ENCODE results near the gene BMPER. TPM values are rescaled to one million over a fixed set of nuclear protein-coding genes. Genes with fewer than 3 reads are reported as not detected.

BMPER gene
- total and polyA plus RNA-seq, 3 donors from 2014 or later = 1.7 to 2.8 (median 2.4) TPM

- DNase-seq = no peak
- H3K4me1 ChIP-seq = no peaks in the 10 kb centered on the region
- WGBS, 2 donors = 92 to 96% methylated on average over 2 of the region's 2 CpGs
- no peaks in the 10 kb centered on the region for H3K9me3 ChIP-seq
- H3K4me3 ChIP-seq = no peak overlapping the region
- H3K36me3 ChIP-seq (ENCODE audit: low read depth, missing control alignments) = no peaks in the 10 kb centered on the region
- H3K27ac ChIP-seq = no peak overlapping the region
- intact Hi-C loops (cut with DNase I; ENCODE audit: low total_unique reads) = no loop called here
- no peak for TF ChIP-seq POLR2A (IDR thresholded peaks at IDR 0.05)
- TF ChIP-seq, protein P1, sequence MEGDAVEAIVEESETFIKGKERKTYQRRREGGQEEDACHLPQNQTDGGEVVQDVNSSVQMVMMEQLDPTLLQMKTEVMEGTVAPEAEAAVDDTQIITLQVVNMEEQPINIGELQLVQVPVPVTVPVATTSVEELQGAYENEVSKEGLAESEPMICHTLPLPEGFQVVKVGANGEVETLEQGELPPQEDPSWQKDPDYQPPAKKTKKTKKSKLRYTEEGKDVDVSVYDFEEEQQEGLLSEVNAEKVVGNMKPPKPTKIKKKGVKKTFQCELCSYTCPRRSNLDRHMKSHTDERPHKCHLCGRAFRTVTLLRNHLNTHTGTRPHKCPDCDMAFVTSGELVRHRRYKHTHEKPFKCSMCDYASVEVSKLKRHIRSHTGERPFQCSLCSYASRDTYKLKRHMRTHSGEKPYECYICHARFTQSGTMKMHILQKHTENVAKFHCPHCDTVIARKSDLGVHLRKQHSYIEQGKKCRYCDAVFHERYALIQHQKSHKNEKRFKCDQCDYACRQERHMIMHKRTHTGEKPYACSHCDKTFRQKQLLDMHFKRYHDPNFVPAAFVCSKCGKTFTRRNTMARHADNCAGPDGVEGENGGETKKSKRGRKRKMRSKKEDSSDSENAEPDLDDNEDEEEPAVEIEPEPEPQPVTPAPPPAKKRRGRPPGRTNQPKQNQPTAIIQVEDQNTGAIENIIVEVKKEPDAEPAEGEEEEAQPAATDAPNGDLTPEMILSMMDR (IDR thresholded peaks at IDR 0.05) = no peak
- H3K27me3 ChIP-seq = no peaks in the 10 kb centered on the region
Measured at GRCh38 chr7:34061149-34061548, 155.8 kb downstream of the BMPER start.

- Histone ChIP-seq H3K4me1 (no peaks in the 10 kb centered on the region), H3K36me3 (ENCODE audit: low read depth, missing control alignments) (no peaks in the 10 kb centered on the region), H3K27me3 (no peaks in the 10 kb centered on the region), H3K27ac (no peak overlapping the region), H3K4me3 (no peak overlapping the region), H3K9me3 (no peaks in the 10 kb centered on the region)
- DNase-seq = no peak
- 87 to 96% methylated on average over 4 of the region's 4 CpGs for WGBS, 2 donors
- TF ChIP-seq POLR2A (IDR thresholded peaks at IDR 0.05) = no peak
- TF ChIP-seq, protein P1 (IDR thresholded peaks at IDR 0.05) = no peak
- intact Hi-C loops (cut with DNase I; ENCODE audit: low total_unique reads) = no loop called here
Measured at GRCh38 chr7:34062341-34062740, 157.0 kb downstream of the BMPER start.

DNA sequence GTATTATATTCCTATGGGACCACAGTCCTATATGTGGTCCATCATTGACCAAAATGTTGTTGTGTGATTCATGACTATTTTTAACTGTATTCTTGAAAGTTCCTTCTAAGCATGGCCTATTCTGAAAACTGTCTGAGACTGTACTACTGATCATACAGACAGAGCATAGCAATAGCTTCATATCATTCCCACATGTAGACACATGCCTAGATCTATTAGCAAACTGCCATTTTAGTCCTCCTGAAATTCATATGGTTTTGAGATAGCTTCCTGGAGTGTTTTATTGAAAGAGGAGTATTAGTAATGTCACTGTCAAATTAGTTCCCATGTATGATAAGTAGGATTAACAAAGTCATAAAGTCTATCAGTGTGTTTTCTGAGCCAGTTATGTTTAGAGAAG lies 157.5 kb downstream of the BMPER start:
- intact Hi-C loops (cut with DNase I; ENCODE audit: low total_unique reads) = no loop called here
- Histone ChIP-seq H3K27me3 (no peaks in the 10 kb centered on the region), H3K9me3 (no peaks in the 10 kb centered on the region), H3K4me3 (no peak overlapping the region), H3K4me1 (no peaks in the 10 kb centered on the region), H3K27ac (no peak overlapping the region), H3K36me3 (ENCODE audit: low read depth, missing control alignments) (no peaks in the 10 kb centered on the region)
- TF ChIP-seq, protein P1 (IDR thresholded peaks at IDR 0.05) = no peak
- TF ChIP-seq POLR2A (IDR thresholded peaks at IDR 0.05) = no peak
- no peak for DNase-seq

- DNase-seq = no peak
- H3K27ac ChIP-seq = no peak overlapping the region
- intact Hi-C loops (cut with DNase I; ENCODE audit: low total_unique reads) = no loop called here
- H3K9me3 ChIP-seq = no peaks in the 10 kb centered on the region
- H3K36me3 ChIP-seq (ENCODE audit: low read depth, missing control alignments) = no peaks in the 10 kb centered on the region
- TF ChIP-seq, protein P1 (IDR thresholded peaks at IDR 0.05) = no peak
- no peak for TF ChIP-seq POLR2A (IDR thresholded peaks at IDR 0.05)
- no peaks in the 10 kb centered on the region for H3K4me1 ChIP-seq
- H3K27me3 ChIP-seq = no peaks in the 10 kb centered on the region
- WGBS, 2 donors = 68 to 80% methylated on average over 4 of the region's 4 CpGs
- no peak overlapping the region for H3K4me3 ChIP-seq
Measured at GRCh38 chr7:34064519-34065158, 159.3 kb downstream of the BMPER start.

DNA sequence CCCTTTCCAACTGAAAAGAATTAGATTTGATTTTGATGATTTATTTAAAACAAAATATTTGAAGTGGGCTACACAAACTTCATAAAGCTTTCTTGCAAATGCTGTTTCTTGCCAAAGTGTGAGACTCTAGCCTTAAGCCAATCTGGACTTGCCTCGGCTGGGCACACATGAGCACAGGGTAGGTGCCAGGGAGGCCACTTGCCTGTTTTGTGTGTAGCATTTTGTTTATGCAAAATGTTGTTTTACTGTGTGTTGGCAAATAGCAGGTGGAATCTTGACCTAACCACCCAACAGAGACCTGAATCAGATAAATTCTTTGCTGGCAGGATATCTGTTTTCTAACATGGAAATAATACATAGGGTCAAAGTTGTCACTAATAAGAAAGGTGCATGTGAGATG lies 161.1 kb downstream of the BMPER start:
- TF ChIP-seq, protein P1 (IDR thresholded peaks at IDR 0.05) = no peak
- 89 to 97% methylated on average over 1 of the region's 1 CpG for WGBS, 2 donors

More for the DNA sequence above, 161.1 kb downstream of the BMPER start:
- Histone ChIP-seq H3K27me3 (no peaks in the 10 kb centered on the region), H3K4me3 (no peak overlapping the region), H3K4me1 (no peaks in the 10 kb centered on the region), H3K9me3 (no peaks in the 10 kb centered on the region), H3K36me3 (ENCODE audit: low read depth, missing control alignments) (no peaks in the 10 kb centered on the region), H3K27ac (no peak overlapping the region)
- intact Hi-C loops (cut with DNase I; ENCODE audit: low total_unique reads) = no loop called here
- no peak for DNase-seq

Data from testis (tissue), 3 donors.